ENCODE measurements around the gene VPS51. TPM values are rescaled to one million over a fixed set of nuclear protein-coding genes. Genes with fewer than 3 reads are reported as not detected.

Gene VPS51
- total and polyA plus RNA-seq, 10 of the 15 experiments (the other 5 are each of a cell fraction or from before 2014, with no cell fraction given) = 1.5 to 279 (median 53.2) TPM

DNA sequence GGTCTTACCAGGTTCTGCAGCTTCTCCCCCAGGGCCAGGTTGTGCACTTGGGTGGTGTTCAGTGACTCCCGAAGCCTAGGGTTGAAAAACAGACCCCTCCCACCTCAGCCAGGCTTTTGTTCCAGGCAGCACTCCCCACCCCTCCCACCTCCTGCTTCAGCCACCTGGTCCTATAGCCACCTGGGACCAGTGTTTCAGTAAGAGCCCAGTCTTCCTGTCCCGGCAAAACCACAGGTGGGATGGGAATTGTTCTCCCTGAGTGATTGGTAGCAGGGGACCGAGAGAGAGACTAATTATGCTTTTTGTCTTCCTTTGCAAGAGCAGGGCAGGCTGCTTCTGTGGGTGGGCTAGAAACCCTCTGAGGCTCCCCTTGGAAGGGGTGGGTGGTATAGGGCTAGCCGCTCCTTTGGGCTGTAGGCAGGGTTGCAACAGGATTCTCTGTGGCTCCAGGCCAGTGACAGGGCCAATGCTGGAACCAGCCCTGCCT is 29.2 kb upstream of the VPS51 start:
- Histone ChIP-seq H3K27ac (ENCODE audit: control insufficient read depth, insufficient read depth) (no peak overlapping the region), H2AFZ (ENCODE audit: control insufficient read depth, low read depth, low read length) (no peak overlapping the region), H3K4me3 (no peak overlapping the region), H3K4me2 (ENCODE audit: control insufficient read depth, insufficient read depth) (peak overlapping the region; percentile 62; the same call in 1 of the 2 replicates), H3K79me2 (ENCODE audit: control insufficient read depth, insufficient read depth, low read length) (no peaks in the 10 kb centered on the region), H4K20me1 (ENCODE audit: control insufficient read depth, insufficient read depth) (no peaks in the 10 kb centered on the region), H3K4me1 (ENCODE audit: control insufficient read depth, insufficient read depth, low read length) (peaks cover 4% of the 10 kb centered on the region), H3K27me3 (replicated peaks in 1 of 2; ENCODE audit: control insufficient read depth in 2 of 2, insufficient read depth in 2 of 2, low read length in 1 of 2) (no peaks in the 10 kb centered on the region), H3K36me3 (ENCODE audit: control insufficient read depth in 2 of 2, insufficient read depth in 2 of 2, low read length in 1 of 2) (no peaks in the 10 kb centered on the region), H3K9ac (ENCODE audit: control insufficient read depth, insufficient read depth, low read length) (no peak overlapping the region), H3K9me3 (replicated peaks; ENCODE audit: control insufficient read depth, insufficient read depth, low read length) (no peaks in the 10 kb centered on the region)
- DNase-seq (ENCODE audit: low read depth, low spot score) = no peak
- ChIA-PET SMC1A (ENCODE audit: uncharacterized antibody, unreplicated experiment) (no interaction called here), POLR2A (interaction anchor here (0.7 to 0.8 kb wide), 3 partner anchors 8 to 182 kb away, joined by 3 read pairs; no protein-coding TSS in a partner anchor), CTCF (interaction anchor here (1.0 kb wide), 1 partner anchor 13 kb away, joined by 5 read pairs; no protein-coding TSS in a partner anchor), RAD21 (ENCODE audit: unreplicated experiment) (no interaction called here)
- intact Hi-C loops (cut with micrococcal nuclease; ENCODE audit: unreplicated experiment) = no loop called here
- FAIRE-seq = no peak
- TF ChIP-seq, protein P1, sequence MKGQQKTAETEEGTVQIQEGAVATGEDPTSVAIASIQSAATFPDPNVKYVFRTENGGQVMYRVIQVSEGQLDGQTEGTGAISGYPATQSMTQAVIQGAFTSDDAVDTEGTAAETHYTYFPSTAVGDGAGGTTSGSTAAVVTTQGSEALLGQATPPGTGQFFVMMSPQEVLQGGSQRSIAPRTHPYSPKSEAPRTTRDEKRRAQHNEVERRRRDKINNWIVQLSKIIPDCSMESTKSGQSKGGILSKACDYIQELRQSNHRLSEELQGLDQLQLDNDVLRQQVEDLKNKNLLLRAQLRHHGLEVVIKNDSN (IDR thresholded peaks at IDR 0.05; ENCODE audit: borderline replicate concordance, extremely low read length, insufficient read depth, low read depth, low read length) = no peak
- TF ChIP-seq POLR2A (IDR thresholded peaks at IDR 0.05; ENCODE audit: low read depth, low read length) (no peak), HDAC2 (IDR thresholded peaks at IDR 0.05) (no peak), MTA2 (IDR thresholded peaks at IDR 0.05; ENCODE audit: low read depth) (no peak), WRNIP1 (IDR thresholded peaks at IDR 0.05; ENCODE audit: borderline replicate concordance, low read depth, low read length) (no peak), SMARCA5 (IDR thresholded peaks at IDR 0.05) (no peak), PAX5 (IDR thresholded peaks at IDR 0.05; ENCODE audit: borderline replicate concordance, low read depth, low read length) (no peak)
- TF ChIP-seq, protein P2, sequence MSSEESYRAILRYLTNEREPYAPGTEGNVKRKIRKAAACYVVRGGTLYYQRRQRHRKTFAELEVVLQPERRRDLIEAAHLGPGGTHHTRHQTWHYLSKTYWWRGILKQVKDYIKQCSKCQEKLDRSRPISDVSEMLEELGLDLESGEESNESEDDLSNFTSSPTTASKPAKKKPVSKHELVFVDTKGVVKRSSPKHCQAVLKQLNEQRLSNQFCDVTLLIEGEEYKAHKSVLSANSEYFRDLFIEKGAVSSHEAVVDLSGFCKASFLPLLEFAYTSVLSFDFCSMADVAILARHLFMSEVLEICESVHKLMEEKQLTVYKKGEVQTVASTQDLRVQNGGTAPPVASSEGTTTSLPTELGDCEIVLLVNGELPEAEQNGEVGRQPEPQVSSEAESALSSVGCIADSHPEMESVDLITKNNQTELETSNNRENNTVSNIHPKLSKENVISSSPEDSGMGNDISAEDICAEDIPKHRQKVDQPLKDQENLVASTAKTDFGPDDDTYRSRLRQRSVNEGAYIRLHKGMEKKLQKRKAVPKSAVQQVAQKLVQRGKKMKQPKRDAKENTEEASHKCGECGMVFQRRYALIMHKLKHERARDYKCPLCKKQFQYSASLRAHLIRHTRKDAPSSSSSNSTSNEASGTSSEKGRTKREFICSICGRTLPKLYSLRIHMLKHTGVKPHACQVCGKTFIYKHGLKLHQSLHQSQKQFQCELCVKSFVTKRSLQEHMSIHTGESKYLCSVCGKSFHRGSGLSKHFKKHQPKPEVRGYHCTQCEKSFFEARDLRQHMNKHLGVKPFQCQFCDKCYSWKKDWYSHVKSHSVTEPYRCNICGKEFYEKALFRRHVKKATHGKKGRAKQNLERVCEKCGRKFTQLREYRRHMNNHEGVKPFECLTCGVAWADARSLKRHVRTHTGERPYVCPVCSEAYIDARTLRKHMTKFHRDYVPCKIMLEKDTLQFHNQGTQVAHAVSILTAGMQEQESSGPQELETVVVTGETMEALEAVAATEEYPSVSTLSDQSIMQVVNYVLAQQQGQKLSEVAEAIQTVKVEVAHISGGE (CRISPR knock-in tag; IDR thresholded peaks at IDR 0.05) = no peak
- WGBS (ENCODE audit: insufficient coverage, insufficient replicate concordance, low lambda C conversion rate, missing lambda C conversion rate) = 83% methylated on average over 4 of the region's 4 CpGs
- in situ Hi-C loops (cut with MboI) = no loop called here
- ATAC-seq = no peak; the same call in 2 of the 3 replicates
- no TSS peak for BruUV-seq (replicated peaks)

Data from GM12878 (cell line).